Measurements from ENCODE around the gene GPR156.

DNA sequence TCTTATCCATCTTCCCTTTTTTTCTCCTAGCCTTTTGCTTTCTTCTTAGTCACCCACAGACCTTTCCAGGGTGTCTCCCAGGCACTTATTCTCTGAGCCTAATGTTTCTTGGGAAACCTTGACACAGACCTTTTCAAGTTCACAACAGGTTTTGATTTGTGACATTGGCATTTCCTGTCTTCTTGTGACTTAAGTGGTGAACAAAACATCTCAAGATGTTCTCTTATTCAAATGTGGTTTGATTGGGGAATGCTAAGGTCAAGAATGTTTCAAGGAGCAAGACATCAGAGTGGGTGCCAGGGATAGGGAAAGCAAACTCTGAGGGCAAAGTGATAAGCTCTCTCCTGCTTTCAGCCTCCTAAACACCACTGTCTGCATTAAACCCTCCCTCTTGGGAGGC is 122.6 kb downstream of the GPR156 start:
- TF ChIP-seq POLR2AphosphoS5 (IDR thresholded peaks at IDR 0.05; ENCODE audit: low read depth, low read length) (no peak), TAF1 (IDR thresholded peaks at IDR 0.05; ENCODE audit: borderline replicate concordance, insufficient read depth, low read length) (no peak)
- TF ChIP-seq, protein P1, sequence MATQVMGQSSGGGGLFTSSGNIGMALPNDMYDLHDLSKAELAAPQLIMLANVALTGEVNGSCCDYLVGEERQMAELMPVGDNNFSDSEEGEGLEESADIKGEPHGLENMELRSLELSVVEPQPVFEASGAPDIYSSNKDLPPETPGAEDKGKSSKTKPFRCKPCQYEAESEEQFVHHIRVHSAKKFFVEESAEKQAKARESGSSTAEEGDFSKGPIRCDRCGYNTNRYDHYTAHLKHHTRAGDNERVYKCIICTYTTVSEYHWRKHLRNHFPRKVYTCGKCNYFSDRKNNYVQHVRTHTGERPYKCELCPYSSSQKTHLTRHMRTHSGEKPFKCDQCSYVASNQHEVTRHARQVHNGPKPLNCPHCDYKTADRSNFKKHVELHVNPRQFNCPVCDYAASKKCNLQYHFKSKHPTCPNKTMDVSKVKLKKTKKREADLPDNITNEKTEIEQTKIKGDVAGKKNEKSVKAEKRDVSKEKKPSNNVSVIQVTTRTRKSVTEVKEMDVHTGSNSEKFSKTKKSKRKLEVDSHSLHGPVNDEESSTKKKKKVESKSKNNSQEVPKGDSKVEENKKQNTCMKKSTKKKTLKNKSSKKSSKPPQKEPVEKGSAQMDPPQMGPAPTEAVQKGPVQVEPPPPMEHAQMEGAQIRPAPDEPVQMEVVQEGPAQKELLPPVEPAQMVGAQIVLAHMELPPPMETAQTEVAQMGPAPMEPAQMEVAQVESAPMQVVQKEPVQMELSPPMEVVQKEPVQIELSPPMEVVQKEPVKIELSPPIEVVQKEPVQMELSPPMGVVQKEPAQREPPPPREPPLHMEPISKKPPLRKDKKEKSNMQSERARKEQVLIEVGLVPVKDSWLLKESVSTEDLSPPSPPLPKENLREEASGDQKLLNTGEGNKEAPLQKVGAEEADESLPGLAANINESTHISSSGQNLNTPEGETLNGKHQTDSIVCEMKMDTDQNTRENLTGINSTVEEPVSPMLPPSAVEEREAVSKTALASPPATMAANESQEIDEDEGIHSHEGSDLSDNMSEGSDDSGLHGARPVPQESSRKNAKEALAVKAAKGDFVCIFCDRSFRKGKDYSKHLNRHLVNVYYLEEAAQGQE (IDR thresholded peaks at IDR 0.05; ENCODE audit: insufficient read depth in 1 of 2, low read depth in 2 of 2, low read length in 2 of 2), result no peak
